HL-60 (cell line): ENCODE measurements around the gene AKAP10.
"Not testable (repeated sequence)": the region's sequence is repeated elsewhere in the genome, so short reads cannot be mapped to it uniquely, and the experiment has no call there.

Source experiments
- CTCF ChIP-seq: IDR thresholded peaks from one replicate; pipeline ENCODE4 v1.5.1; 2011; ENCODE audit warnings: low read length, control low read depth, inconsistent platforms; ENCODE audit not compliant: insufficient read depth
- SPI1 ChIP-seq: IDR thresholded peaks from 2 replicates; pipeline ENCODE4 v1.6.1; 2012; ENCODE audit warnings: low read depth, mild to moderate bottlenecking, borderline replicate concordance

- TF ChIP-seq CTCF, SPI1: not testable (repeated sequence)
Measured at GRCh38 chr17:19890001-19890400, 87.6 kb downstream of the AKAP10 start.
